H9 (cell line): ENCODE results near the gene LAMA3. TPM values are rescaled to one million over a fixed set of nuclear protein-coding genes. Genes with fewer than 3 reads are reported as not detected.

Experiments
- DNase-seq: peaks from one replicate; pipeline ENCODE4 v3.0.0-alpha.2; 2017
- H2AFZ ChIP-seq: one replicate; pipeline ENCODE4 v1.6.1; 2013; ENCODE audit warnings: mild to moderate bottlenecking, low read length, control low read depth, moderate library complexity
- H2AK5ac ChIP-seq: 2 replicates; pipeline ENCODE4 v1.6.1; 2013; ENCODE audit warnings: low read length, control low read depth, mixed read lengths; ENCODE audit not compliant: insufficient read length
- H2BK120ac ChIP-seq: one replicate; pipeline ENCODE4 v1.6.1; 2013; ENCODE audit warnings: low read depth, mild to moderate bottlenecking, low read length, control low read depth, inconsistent platforms; ENCODE audit not compliant: poor library complexity, severe bottlenecking
- H2BK12ac ChIP-seq: 2 replicates; pipeline ENCODE4 v1.6.1; 2013; ENCODE audit warnings: low read length, control low read depth, mixed read lengths, low read depth; ENCODE audit not compliant: insufficient read length
- H2BK15ac ChIP-seq: 2 replicates; pipeline ENCODE4 v1.6.1; 2013; ENCODE audit warnings: low read depth, low read length, control low read depth
- H2BK20ac ChIP-seq: one replicate; pipeline ENCODE4 v1.6.1; 2013; ENCODE audit warnings: low read depth, mild to moderate bottlenecking, low read length, control low read depth, inconsistent platforms; ENCODE audit not compliant: poor library complexity, severe bottlenecking
- H2BK5ac ChIP-seq: 2 replicates; pipeline ENCODE4 v1.6.1; 2013; ENCODE audit warnings: low read length, control low read depth, mixed read lengths; ENCODE audit not compliant: insufficient read length
- H3K14ac ChIP-seq: 2 replicates; pipeline ENCODE4 v1.6.1; 2013; ENCODE audit warnings: low read length, control low read depth; ENCODE audit not compliant: insufficient read depth
- H3K18ac ChIP-seq: 2 replicates; pipeline ENCODE4 v1.6.1; 2013; ENCODE audit warnings: low read depth, mild to moderate bottlenecking, mixed read lengths, low read length, control low read depth; ENCODE audit not compliant: insufficient read length
- H3K23ac ChIP-seq: 2 replicates; pipeline ENCODE4 v1.6.1; 2013; ENCODE audit warnings: low read length, control low read depth, mixed read lengths, low read depth; ENCODE audit not compliant: insufficient read length
- H3K23me2 ChIP-seq: 2 replicates; pipeline ENCODE4 v1.6.1; 2013; ENCODE audit warnings: low read depth, mild to moderate bottlenecking, mixed read lengths, low read length, control low read depth; ENCODE audit not compliant: insufficient read length, poor library complexity, severe bottlenecking
- H3K27ac ChIP-seq: 2 replicates; pipeline ENCODE4 v1.5.1; 2013; ENCODE audit warnings: low read length, control low read depth, mixed read lengths, low read depth; ENCODE audit not compliant: insufficient read length
- H3K27me3 ChIP-seq: 2 replicates; pipeline ENCODE4 v1.6.1; 2013; ENCODE audit warnings: low read length, control low read depth, inconsistent platforms; ENCODE audit not compliant: insufficient read depth
- H3K4ac ChIP-seq: 2 replicates; pipeline ENCODE4 v1.6.1; 2013; ENCODE audit warnings: low read depth, mild to moderate bottlenecking, control low read depth, inconsistent platforms, low read length, moderate library complexity
- H3K4me1 ChIP-seq: 2 replicates; pipeline ENCODE4 v1.6.1; 2013; ENCODE audit warnings: low read length, control low read depth, inconsistent platforms; ENCODE audit not compliant: insufficient read depth
- H3K4me2 ChIP-seq: 2 replicates; pipeline ENCODE4 v1.6.1; 2013; ENCODE audit warnings: low read length, control low read depth, mixed read lengths; ENCODE audit not compliant: insufficient read length, insufficient read depth
- H3K56ac ChIP-seq: 2 replicates; pipeline ENCODE4 v1.6.1; 2013; ENCODE audit warnings: low read depth, mild to moderate bottlenecking, mixed read lengths, low read length, control low read depth; ENCODE audit not compliant: insufficient read length
- H3K79me1 ChIP-seq: 2 replicates; pipeline ENCODE4 v1.6.1; 2013; ENCODE audit warnings: low read depth, mild to moderate bottlenecking, moderate library complexity, low read length, control low read depth, inconsistent platforms; ENCODE audit not compliant: insufficient read depth, poor library complexity, severe bottlenecking
- H3K79me2 ChIP-seq: 2 replicates; pipeline ENCODE4 v1.6.1; 2013; ENCODE audit warnings: low read length, control low read depth, inconsistent platforms; ENCODE audit not compliant: insufficient read depth
- H3K9ac ChIP-seq: 2 replicates; pipeline ENCODE4 v1.6.1; 2013; ENCODE audit warnings: low read length, control low read depth, mixed read lengths; ENCODE audit not compliant: insufficient read length; ENCODE audit errors: extremely low read depth
- H3K9me3 ChIP-seq: one replicate; pipeline ENCODE4 v1.6.1; 2013; ENCODE audit warnings: low read depth, low read length, inconsistent platforms; ENCODE audit not compliant: control insufficient read depth
- H3T11ph ChIP-seq: one replicate; pipeline ENCODE4 v1.6.1; 2013; ENCODE audit warnings: mild to moderate bottlenecking, low read length, control low read depth, inconsistent platforms
- H4K20me1 ChIP-seq: one replicate; pipeline ENCODE4 v1.6.1; 2013; ENCODE audit not compliant: control insufficient read depth, insufficient read length, insufficient read depth
- H4K5ac ChIP-seq: 2 replicates; pipeline ENCODE4 v1.6.1; 2013; ENCODE audit warnings: low read depth, mild to moderate bottlenecking, mixed read lengths, low read length, control low read depth; ENCODE audit not compliant: insufficient read length
- H4K8ac ChIP-seq: replicated peaks from 2 replicates; pipeline ENCODE4 v1.6.1; 2013; ENCODE audit warnings: low read length, control low read depth, mixed read lengths, low read depth; ENCODE audit not compliant: insufficient read length
- H4K91ac ChIP-seq: 2 replicates; pipeline ENCODE4 v1.6.1; 2013; ENCODE audit warnings: low read depth, mild to moderate bottlenecking, moderate library complexity, mixed read lengths, low read length, control low read depth; ENCODE audit not compliant: insufficient read length
- H3K27ac Mint-ChIP-seq, 3 experiments: 2 replicates in 2 of 3; 3 replicates in 1 of 3; pipeline ENCODE4 v1.8.0; 2020 to 2021; ENCODE audit warnings: mixed read lengths in 3 of 3, mild to moderate bottlenecking in 1 of 3, moderate library complexity in 1 of 3
- H3K27me3 Mint-ChIP-seq: 2 replicates; pipeline ENCODE4 v1.8.0; 2021; ENCODE audit warnings: low read depth, mild to moderate bottlenecking, moderate library complexity, mixed read lengths
- H3K36me3 Mint-ChIP-seq, 3 experiments: 2 replicates in 2 of 3; 3 replicates in 1 of 3; pipeline ENCODE4 v1.8.0; 2020 to 2021; ENCODE audit warnings: low read depth in 3 of 3, mixed read lengths in 3 of 3; ENCODE audit not compliant: insufficient read depth in 1 of 3
- H3K4me1 Mint-ChIP-seq, 2 experiments: 2 replicates each; pipeline ENCODE4 v1.8.0; 2020; ENCODE audit warnings: mixed read lengths in 2 of 2
- H3K4me3 Mint-ChIP-seq, 2 experiments: 2 replicates in 1 of 2; 3 replicates in 1 of 2; pipeline ENCODE4 v1.8.0; 2020 to 2021; ENCODE audit warnings: mild to moderate bottlenecking in 2 of 2, mixed read lengths in 2 of 2, moderate library complexity in 1 of 2
- H3K9me3 Mint-ChIP-seq, 2 experiments: 2 replicates in 1 of 2; 3 replicates in 1 of 2; pipeline ENCODE4 v1.8.0; 2020; ENCODE audit warnings: mild to moderate bottlenecking in 2 of 2, mixed read lengths in 2 of 2, moderate library complexity in 1 of 2
- CTCF ChIP-seq: fragments of 200-600 bp; sonication (generic); conservative IDR thresholded peaks from 3 replicates; pipeline ENCODE4 v1.8.0; 2021; ENCODE audit warnings: antibody characterized with exemption, mild to moderate bottlenecking
- WGBS: extraction: QIAGEN DNeasy Blood & Tissue Kit; methylation state at CpG from one replicate; pipeline ENCODE4 v1.1.7; 2013; ENCODE audit warnings: missing lambda C conversion rate, low lambda C conversion rate, mixed read lengths; ENCODE audit not compliant: insufficient read length; ENCODE audit errors: extremely low coverage; 5-methylcytosine and 5-hydroxymethylcytosine counted together
- total RNA-seq: library from RNA; stranded (reverse); gene quantifications from 2 replicates; pipeline ENCODE4 v1.2.1, GENCODE V29; 2021

The LAMA3 gene
- total RNA-seq, 1 experiment from 2014 or later = 0.33 TPM

GRCh38 chr18:23990474-23991410 is 301.5 kb downstream of the LAMA3 start:
- Histone ChIP-seq H2BK5ac (no peak overlapping the region), H3K79me1 (no peaks in the 10 kb centered on the region), H4K8ac (no peak overlapping the region), H3K14ac (no peak overlapping the region), H4K91ac (no peak overlapping the region), H3K4me1 (no peaks in the 10 kb centered on the region; the same call in 1 of the 2 replicates), H3K4me2 (no peak overlapping the region), H3K56ac (no peak overlapping the region), H3K4ac (no peak overlapping the region), H2BK120ac (no peak overlapping the region), H4K5ac (no peak overlapping the region), H3K9me3 (no peaks in the 10 kb centered on the region), H2BK12ac (no peak overlapping the region), H2BK15ac (no peak overlapping the region), H4K20me1 (no peaks in the 10 kb centered on the region), H2AFZ (no peak overlapping the region), H3K18ac (no peak overlapping the region), H3K9ac (no peak overlapping the region), H3K79me2 (no peaks in the 10 kb centered on the region), H2BK20ac (no peak overlapping the region), H3K27ac (no peak overlapping the region), H3K23ac (no peak overlapping the region), H2AK5ac (no peak overlapping the region), H3K27me3 (no peaks in the 10 kb centered on the region), H3T11ph (no peak overlapping the region), H3K23me2 (no peaks in the 10 kb centered on the region)
- Mint-ChIP-seq H3K27me3 (no peaks in the 10 kb centered on the region), H3K4me3 (no peak overlapping the region), H3K36me3 (no peaks in the 10 kb centered on the region), H3K4me1 (peaks cover 4 to 6% of the 10 kb centered on the region in 2 experiments; a peak in 2 of 4 replicates), H3K27ac (no peak overlapping the region), H3K9me3 (no peaks in the 10 kb centered on the region)
- WGBS = no CpG with 5 or more reads among the region's 6 CpGs
- TF ChIP-seq CTCF = no peak
- no peak for DNase-seq
